ENCODE results near the gene LCE1C.

Gene LCE1C

GRCh38 chr1:152770411-152770810 lies 36.0 kb downstream of the LCE1C start:
- Histone ChIP-seq H4K20me1 (ENCODE audit: insufficient read depth, low read length) (no peaks in the 10 kb centered on the region), H3K9ac (ENCODE audit: low read length) (no peak overlapping the region), H3K36me3 (ENCODE audit: insufficient read depth, low read length) (no peaks in the 10 kb centered on the region), H3K4me1 (ENCODE audit: insufficient read depth, low read length, severe bottlenecking) (no peaks in the 10 kb centered on the region), H3K9me3 (ENCODE audit: low read length) (no peaks in the 10 kb centered on the region), H3K27me3 (ENCODE audit: insufficient read depth, low read length) (no peaks in the 10 kb centered on the region), H3K79me2 (ENCODE audit: insufficient read depth, low read length) (no peaks in the 10 kb centered on the region), H3K4me3 (ENCODE audit: low read depth, low read length, poor library complexity, severe bottlenecking) (no peak overlapping the region), H3K27ac (ENCODE audit: low read depth, low read length, poor library complexity, severe bottlenecking) (no peak overlapping the region), H3K9me2 (ENCODE audit: low read depth, low read length) (no peaks in the 10 kb centered on the region), H3F3A (ENCODE audit: insufficient read depth, low read length) (no peaks in the 10 kb centered on the region), H2AFZ (ENCODE audit: low read length) (no peak overlapping the region), H3K4me2 (ENCODE audit: low read length) (no peak overlapping the region)
- TF ChIP-seq EZH2 (IDR thresholded peaks at IDR 0.05; ENCODE audit: borderline replicate concordance, low read length) (no peak), CTCF (IDR thresholded peaks at IDR 0.05; ENCODE audit: low read length) (no peak)

- H4K20me1 ChIP-seq (ENCODE audit: insufficient read depth, low read length) = no peaks in the 10 kb centered on the region
- H3K36me3 ChIP-seq (ENCODE audit: insufficient read depth, low read length) = no peaks in the 10 kb centered on the region
- no peak overlapping the region for H3K27ac ChIP-seq (ENCODE audit: low read depth, low read length, poor library complexity, severe bottlenecking)
- no peak overlapping the region for H2AFZ ChIP-seq (ENCODE audit: low read length)
- no peaks in the 10 kb centered on the region for H3K9me3 ChIP-seq (ENCODE audit: low read length)
- no peak overlapping the region for H3K9ac ChIP-seq (ENCODE audit: low read length)
- no peaks in the 10 kb centered on the region for H3K9me2 ChIP-seq (ENCODE audit: low read depth, low read length)
- no peaks in the 10 kb centered on the region for H3F3A ChIP-seq (ENCODE audit: insufficient read depth, low read length)
- H3K4me2 ChIP-seq (ENCODE audit: low read length) = no peak overlapping the region
- no peaks in the 10 kb centered on the region for H3K4me1 ChIP-seq (ENCODE audit: insufficient read depth, low read length, severe bottlenecking)
- no peak overlapping the region for H3K4me3 ChIP-seq (ENCODE audit: low read depth, low read length, poor library complexity, severe bottlenecking)
- no peaks in the 10 kb centered on the region for H3K79me2 ChIP-seq (ENCODE audit: insufficient read depth, low read length)
- TF ChIP-seq EZH2 (IDR thresholded peaks at IDR 0.05; ENCODE audit: borderline replicate concordance, low read length) = no peak
- no peak for TF ChIP-seq CTCF (IDR thresholded peaks at IDR 0.05; ENCODE audit: low read length)
- H3K27me3 ChIP-seq (ENCODE audit: insufficient read depth, low read length) = no peaks in the 10 kb centered on the region
Observed at GRCh38 chr1:152768847-152769533, 37.5 kb downstream of the LCE1C start.

- no peaks in the 10 kb centered on the region for H3K36me3 ChIP-seq (ENCODE audit: insufficient read depth, low read length)
- no peak overlapping the region for H3K4me3 ChIP-seq (ENCODE audit: low read depth, low read length, poor library complexity, severe bottlenecking)
- no peaks in the 10 kb centered on the region for H3K27me3 ChIP-seq (ENCODE audit: insufficient read depth, low read length)
- H3K9me3 ChIP-seq (ENCODE audit: low read length) = no peaks in the 10 kb centered on the region
- no peaks in the 10 kb centered on the region for H3F3A ChIP-seq (ENCODE audit: insufficient read depth, low read length)
- no peaks in the 10 kb centered on the region for H3K79me2 ChIP-seq (ENCODE audit: insufficient read depth, low read length)
- H3K27ac ChIP-seq (ENCODE audit: low read depth, low read length, poor library complexity, severe bottlenecking) = no peak overlapping the region
- H2AFZ ChIP-seq (ENCODE audit: low read length) = no peak overlapping the region
- H3K9me2 ChIP-seq (ENCODE audit: low read depth, low read length) = no peaks in the 10 kb centered on the region
- TF ChIP-seq EZH2 (IDR thresholded peaks at IDR 0.05; ENCODE audit: borderline replicate concordance, low read length) (no peak), CTCF (IDR thresholded peaks at IDR 0.05; ENCODE audit: low read length) (no peak)
- H3K9ac ChIP-seq (ENCODE audit: low read length) = no peak overlapping the region
- peaks cover 8% of the 10 kb centered on the region for H3K4me1 ChIP-seq (ENCODE audit: insufficient read depth, low read length, severe bottlenecking)
- H3K4me2 ChIP-seq (ENCODE audit: low read length) = no peak overlapping the region
- H4K20me1 ChIP-seq (ENCODE audit: insufficient read depth, low read length) = no peaks in the 10 kb centered on the region
Observed at GRCh38 chr1:152761609-152762213, 44.7 kb downstream of the LCE1C start.
